Superior temporal gyrus (tissue), 1 donor: Measurements from ENCODE around the gene ACACB.

Experiments used
- DNase-seq: peaks from one replicate; pipeline ENCODE4 v3.0.0-alpha.2; 2016; ENCODE audit errors: extremely low spot score

Gene ACACB

DNA sequence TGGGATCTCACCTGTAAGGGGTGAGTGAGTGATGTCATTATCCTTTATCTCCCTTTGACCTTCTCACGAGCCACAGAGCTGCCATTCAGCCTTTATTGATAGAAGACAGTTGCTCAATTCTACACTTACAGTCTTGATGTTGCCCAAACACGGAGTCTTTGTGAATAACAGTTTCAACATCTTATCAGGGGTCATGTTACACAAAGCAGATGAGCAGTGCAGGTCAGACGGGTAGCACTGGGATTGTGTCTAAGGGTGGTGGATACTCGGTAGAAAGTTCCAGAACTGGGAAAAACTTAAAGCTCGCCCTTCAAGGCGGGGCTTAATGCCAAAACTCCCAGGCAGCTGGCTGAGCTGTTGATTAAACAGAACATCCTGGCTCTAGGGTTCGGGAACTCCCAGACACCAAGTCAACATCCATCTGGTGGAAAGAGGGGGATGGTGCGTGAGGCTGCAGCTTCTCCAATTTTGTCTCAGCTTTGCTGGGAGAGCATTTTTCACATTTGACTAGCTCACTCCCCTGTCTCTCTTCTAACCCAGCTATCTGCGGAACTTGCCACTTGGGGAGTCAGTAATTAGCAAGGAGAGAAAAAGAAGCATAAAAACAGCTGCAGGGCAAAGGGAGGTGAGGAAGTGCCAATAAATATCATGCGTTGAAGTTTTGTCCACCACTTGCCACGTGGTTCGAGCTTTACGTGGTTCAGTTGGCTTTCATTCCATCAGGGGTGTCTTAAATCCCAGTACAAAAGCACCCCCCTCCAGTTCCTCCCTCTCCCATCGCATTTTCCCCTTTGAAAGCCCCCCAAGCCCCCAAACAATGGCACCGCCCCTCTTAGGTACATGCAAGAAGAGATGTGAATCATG is 161.7 kb downstream of the ACACB start:
- no peak for DNase-seq

DNA sequence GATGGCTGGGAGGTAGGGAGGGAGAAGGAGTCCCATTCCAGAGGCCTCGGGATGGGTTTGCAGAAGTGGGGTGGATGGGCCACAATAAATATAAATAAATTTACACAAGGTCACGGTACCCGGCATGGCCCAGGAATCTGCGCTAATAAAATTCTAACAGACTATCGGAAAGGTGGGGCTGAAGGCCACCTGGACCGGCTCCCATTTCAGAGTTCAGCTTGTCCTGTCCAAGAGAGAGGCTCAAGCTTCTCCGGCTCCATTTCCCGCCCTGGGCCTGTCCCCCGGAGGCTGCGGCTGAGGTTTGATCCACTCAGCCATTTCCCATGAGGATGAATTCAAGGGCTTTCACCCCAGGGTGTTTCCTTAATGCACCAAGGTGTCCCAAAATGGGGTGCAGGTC is 162.5 kb downstream of the ACACB start:
- no peak for DNase-seq

DNA sequence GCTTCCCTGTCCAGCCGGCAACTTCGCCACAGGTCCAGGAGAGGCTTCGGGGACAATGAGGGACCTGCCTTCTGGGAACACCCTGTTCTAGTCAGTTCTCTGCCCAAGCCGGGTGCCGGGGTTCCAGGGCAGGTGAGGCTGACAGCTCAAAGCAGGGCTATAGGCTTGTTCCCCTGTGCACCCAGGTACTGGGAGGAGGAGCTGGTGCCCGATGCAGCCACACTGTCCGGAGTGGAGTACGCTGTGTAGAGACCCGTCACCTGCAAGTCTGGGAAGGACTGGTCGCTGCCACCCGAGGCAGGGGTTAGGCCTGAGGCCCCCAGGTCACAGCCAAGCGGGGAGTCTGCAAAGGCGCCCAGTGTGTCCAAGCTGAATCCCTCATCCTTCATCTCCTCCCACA is 163.1 kb downstream of the ACACB start:
- no peak for DNase-seq

- no peak for DNase-seq
Observed at GRCh38 chr12:109281452-109281851, 165.1 kb downstream of the ACACB start.

GRCh38 chr12:109284392-109284791 is 168.0 kb downstream of the ACACB start:
- no peak for DNase-seq

DNA sequence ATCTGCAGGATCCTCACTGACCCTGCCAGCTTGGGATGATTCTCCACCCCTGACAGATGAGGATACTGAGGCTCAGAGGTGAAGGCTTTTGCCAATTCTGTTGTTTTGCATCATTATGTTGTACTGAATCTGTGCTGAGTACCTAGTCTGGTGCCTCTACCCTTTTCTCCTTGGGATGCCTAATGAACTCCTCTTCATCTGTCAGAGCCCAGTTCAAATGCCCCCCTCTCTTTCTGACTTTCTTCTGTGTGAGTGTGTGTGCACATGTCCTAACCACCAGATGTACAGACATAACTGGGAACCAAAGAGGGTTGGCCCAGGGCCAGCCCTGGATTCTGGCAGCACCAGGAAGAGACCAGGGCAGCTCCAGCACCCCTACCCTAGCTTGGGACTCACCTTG is 169.9 kb downstream of the ACACB start:
- DNase-seq: no peak

- DNase-seq: no peak
Observed at GRCh38 chr12:109286652-109287051, 170.3 kb downstream of the ACACB start.

DNA sequence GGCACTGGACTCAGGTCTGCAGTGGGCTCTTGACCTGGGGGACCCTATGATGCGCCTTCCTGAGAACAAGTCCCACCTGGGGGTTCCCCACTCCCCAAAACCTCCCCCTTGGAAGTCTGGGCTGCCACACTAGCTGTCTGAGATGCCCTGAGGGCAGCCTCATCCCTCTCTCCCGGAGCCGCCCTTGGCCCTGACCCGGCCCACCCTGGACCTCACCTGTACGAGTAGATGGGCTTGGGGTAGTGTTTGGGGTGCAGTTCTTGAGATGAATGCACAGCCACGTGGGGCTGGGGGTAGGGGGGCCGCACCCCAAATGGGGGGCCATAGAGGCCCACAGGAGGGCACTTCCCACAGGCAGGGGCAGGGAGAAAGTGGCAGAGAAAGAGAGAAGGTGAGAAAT is 170.8 kb downstream of the ACACB start:
- no peak for DNase-seq

DNA sequence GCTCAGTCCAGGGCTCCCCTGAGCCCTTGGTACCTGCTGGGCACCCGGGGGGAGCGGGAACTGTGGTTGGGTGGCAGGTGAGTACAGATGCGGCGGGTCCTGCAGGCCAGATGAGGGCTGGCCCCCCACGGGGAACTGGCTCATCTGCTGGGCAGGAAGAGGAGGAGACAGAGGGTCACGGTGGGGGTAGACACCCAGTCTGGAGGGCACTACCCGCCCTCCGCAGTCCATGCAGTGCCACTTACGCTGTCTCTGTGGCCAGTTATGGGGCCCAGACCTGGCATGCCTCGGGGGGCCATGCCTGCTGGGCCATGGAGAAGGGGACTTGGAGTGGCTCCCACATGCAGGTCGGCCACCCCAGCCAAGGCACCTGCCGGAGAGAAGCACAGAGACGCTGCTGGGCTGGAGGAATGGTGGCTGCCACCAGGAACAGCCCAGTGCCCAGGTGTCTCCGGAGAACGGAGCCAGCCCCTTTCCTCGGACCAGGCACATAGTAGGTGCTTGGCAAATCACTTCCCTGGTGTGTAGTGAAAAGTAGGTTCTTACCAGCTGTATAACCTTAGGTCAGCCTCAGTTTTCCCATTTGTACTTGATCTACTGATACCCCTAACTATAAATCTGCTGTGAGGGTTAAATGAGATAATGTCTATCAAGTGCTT is 171.6 kb downstream of the ACACB start:
- no peak for DNase-seq

GRCh38 chr12:109288571-109288970 is 172.2 kb downstream of the ACACB start:
- DNase-seq: no peak

- no peak for DNase-seq
Observed at GRCh38 chr12:109289004-109289403, 172.6 kb downstream of the ACACB start.

GRCh38 chr12:109289551-109289950 is 173.2 kb downstream of the ACACB start:
- no peak for DNase-seq

DNA sequence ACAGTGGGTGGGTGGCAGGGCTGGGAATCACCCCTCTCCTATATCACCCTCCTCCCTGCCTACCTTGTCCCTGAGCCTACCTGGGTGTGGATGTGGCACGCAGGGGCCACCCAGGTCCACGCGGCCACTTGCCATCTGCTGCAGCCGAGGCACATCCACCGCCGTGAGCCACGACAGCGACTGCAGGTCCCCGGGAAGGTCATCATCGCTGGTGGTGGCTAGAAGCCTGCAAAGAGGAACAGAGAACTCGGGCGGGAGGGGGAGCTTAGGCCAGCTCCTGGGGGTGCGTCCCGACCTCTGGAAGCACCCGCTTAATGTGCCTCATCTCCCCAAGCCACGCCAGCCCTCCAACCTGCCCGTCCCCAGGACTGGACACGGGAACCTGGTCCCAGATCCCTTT is 173.7 kb downstream of the ACACB start:
- no peak for DNase-seq

GRCh38 chr12:109291117-109291516 is 174.7 kb downstream of the ACACB start:
- DNase-seq: no peak

GRCh38 chr12:109291521-109292341 is 175.3 kb downstream of the ACACB start:
- DNase-seq: peak; percentile 86

DNA sequence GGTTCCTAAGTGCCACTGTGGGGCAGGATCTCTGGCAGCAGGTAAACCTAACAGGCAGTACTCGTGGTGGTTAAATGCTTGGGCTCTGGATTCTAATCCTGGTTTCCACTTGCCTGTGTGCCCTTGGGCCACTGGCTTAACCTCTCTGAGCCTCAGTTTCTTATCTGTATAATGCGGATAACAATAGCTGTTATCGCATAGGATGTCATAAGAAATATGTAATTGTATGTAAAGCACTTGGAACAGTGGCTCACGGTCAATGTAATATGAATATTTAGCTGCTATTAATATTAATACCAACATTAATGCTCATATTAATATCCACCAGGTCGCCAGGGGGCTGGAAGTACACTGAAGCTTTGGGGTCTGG is 175.9 kb downstream of the ACACB start:
- DNase-seq: no peak

- DNase-seq: no peak
Observed at GRCh38 chr12:109293106-109293505, 176.7 kb downstream of the ACACB start.

GRCh38 chr12:109294286-109294796 is 178.0 kb downstream of the ACACB start:
- no peak for DNase-seq

- no peak for DNase-seq
Observed at GRCh38 chr12:109295764-109296425, 179.5 kb downstream of the ACACB start.

GRCh38 chr12:109296431-109296830 is 180.0 kb downstream of the ACACB start:
- no peak for DNase-seq

DNA sequence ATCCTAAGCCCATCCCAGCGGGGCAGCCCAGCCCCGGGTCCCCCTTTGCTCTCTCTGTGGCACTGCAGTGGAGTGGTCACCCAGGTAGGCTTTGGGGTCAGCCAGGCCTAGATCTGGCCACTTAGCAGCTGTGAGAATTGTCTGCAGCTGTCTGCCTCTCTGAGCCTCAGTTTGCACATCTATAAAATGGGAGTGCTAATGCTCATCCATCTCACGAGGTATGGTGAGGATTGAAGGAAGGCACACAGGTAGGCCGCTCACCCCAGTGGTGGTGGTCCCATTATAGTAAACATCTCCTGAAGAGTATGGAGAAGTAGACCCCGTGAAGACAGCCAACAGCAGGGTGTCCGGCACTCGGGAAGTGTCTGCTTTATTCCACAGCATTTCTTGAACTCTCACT is 183.5 kb downstream of the ACACB start:
- no peak for DNase-seq
